Neural cell (in vitro differentiated cells): ENCODE measurements around the gene YY1AP1. TPM values are rescaled to one million over a fixed set of nuclear protein-coding genes. Genes with fewer than 3 reads are reported as not detected.

Experiments used
- H2AFZ ChIP-seq: fragments of 200-600, 300-800 bp; sonication (generic), shearing (Covaris generic); 2 replicates; pipeline ENCODE4 v1.6.0; 2014; ENCODE audit warnings: low read depth, mild to moderate bottlenecking, antibody characterized with exemption, low read length, moderate library complexity
- H3F3A ChIP-seq: fragments of 200-600 bp; shearing (Covaris generic); 2 replicates; pipeline ENCODE4 v1.6.1; 2016; ENCODE audit warnings: mild to moderate bottlenecking, moderate library complexity, mixed read lengths, antibody characterized with exemption, low read length; ENCODE audit not compliant: insufficient read depth, poor library complexity, severe bottlenecking
- H3K27ac ChIP-seq: fragments of 200-600, 300-800 bp; sonication (generic), shearing (Covaris generic); 2 replicates; pipeline ENCODE4 v1.5.1; 2014; ENCODE audit warnings: mild to moderate bottlenecking, low read length, moderate library complexity
- H3K27me3 ChIP-seq: fragments of 300-800, 200-600 bp; sonication (generic), shearing (Covaris generic); 2 replicates; pipeline ENCODE4 v1.6.0; 2014; ENCODE audit warnings: mild to moderate bottlenecking, low read depth, low read length, moderate library complexity; ENCODE audit not compliant: insufficient read depth
- H3K36me3 ChIP-seq: fragments of 300-800, 200-600 bp; sonication (generic), shearing (Covaris generic); 2 replicates; pipeline ENCODE4 v1.5.1; 2014; ENCODE audit warnings: mild to moderate bottlenecking, antibody characterized with exemption, low read length, moderate library complexity; ENCODE audit not compliant: insufficient read depth
- H3K4me2 ChIP-seq: fragments of 300-800, 200-600 bp; sonication (generic), shearing (Covaris generic); 2 replicates; pipeline ENCODE4 v1.6.0; 2014; ENCODE audit warnings: mild to moderate bottlenecking, low read length
- H3K4me3 ChIP-seq: fragments of 300-800, 200-600 bp; sonication (generic), shearing (Covaris generic); 2 replicates; pipeline ENCODE4 v1.5.1; 2014; ENCODE audit warnings: mild to moderate bottlenecking, low read length, moderate library complexity
- H3K79me2 ChIP-seq: fragments of 200-600 bp; shearing (Covaris generic); replicated peaks from 2 replicates; pipeline ENCODE4 v1.6.0; 2014; ENCODE audit warnings: mild to moderate bottlenecking, low read length, moderate library complexity; ENCODE audit not compliant: insufficient read depth
- H3K9ac ChIP-seq: fragments of 300-800, 200-600 bp; sonication (generic), shearing (Covaris generic); 2 replicates; pipeline ENCODE4 v1.6.1; 2016; ENCODE audit warnings: mild to moderate bottlenecking, low read length, mixed read lengths
- H3K9me2 ChIP-seq: fragments of 200-600 bp; shearing (Covaris generic); 2 replicates; pipeline ENCODE4 v1.6.1; 2016; ENCODE audit warnings: mild to moderate bottlenecking, low read length, mixed read lengths; ENCODE audit not compliant: insufficient read depth
- H3K9me3 ChIP-seq: fragments of 200-600, 300-800 bp; sonication (generic), shearing (Covaris generic); 2 replicates; pipeline ENCODE4 v1.6.1; 2016; ENCODE audit warnings: mild to moderate bottlenecking, mixed run types, low read length, moderate library complexity, mixed read lengths
- H4K20me1 ChIP-seq: fragments of 200-600 bp; shearing (Covaris generic); 2 replicates; pipeline ENCODE4 v1.6.1; 2016; ENCODE audit warnings: mild to moderate bottlenecking, mixed run types; ENCODE audit not compliant: insufficient read depth
- CTCF ChIP-seq: fragments of 450-650 bp; IDR thresholded peaks from 2 replicates; pipeline ENCODE4 v1.5.1; 2014; ENCODE audit warnings: antibody characterized with exemption, mild to moderate bottlenecking, moderate library complexity; ENCODE audit not compliant: poor library complexity, severe bottlenecking
- EP300 ChIP-seq: fragments of 450-650 bp; conservative IDR thresholded peaks from 2 replicates; pipeline ENCODE4 v1.6.1; 2014; ENCODE audit warnings: antibody characterized with exemption, mild to moderate bottlenecking, moderate library complexity; ENCODE audit not compliant: poor library complexity, severe bottlenecking
- EZH2 ChIP-seq: fragments of 200-600, 300-800 bp; shearing (Covaris generic), sonication (generic); IDR thresholded peaks from 2 replicates; pipeline ENCODE4 v1.6.1; 2014; ENCODE audit warnings: antibody characterized with exemption, low read length, borderline replicate concordance, mild to moderate bottlenecking; ENCODE audit not compliant: insufficient read depth, poor library complexity, severe bottlenecking
- MXI1 ChIP-seq: fragments of 450-650 bp; conservative IDR thresholded peaks from 2 replicates; pipeline ENCODE4 v1.6.1; 2014; ENCODE audit warnings: antibody characterized with exemption, mild to moderate bottlenecking; ENCODE audit not compliant: poor library complexity, severe bottlenecking
- POLR2AphosphoS5 ChIP-seq: IDR thresholded peaks from 2 replicates; pipeline ENCODE4 v1.6.1; 2012
- RAD21 ChIP-seq: fragments of 450-650 bp; conservative IDR thresholded peaks from 2 replicates; pipeline ENCODE4 v1.6.1; 2014; ENCODE audit warnings: antibody characterized with exemption, mild to moderate bottlenecking, moderate library complexity
- REST ChIP-seq: IDR thresholded peaks from 2 replicates; pipeline ENCODE4 v1.6.1; 2012; ENCODE audit warnings: borderline replicate concordance
- SMC3 ChIP-seq: fragments of 450-650 bp; conservative IDR thresholded peaks from 2 replicates; pipeline ENCODE4 v1.6.1; 2014; ENCODE audit warnings: antibody characterized with exemption, mild to moderate bottlenecking, moderate library complexity; ENCODE audit not compliant: poor library complexity
- TAF1 ChIP-seq: IDR thresholded peaks from 2 replicates; pipeline ENCODE4 v1.6.1; 2012; ENCODE audit warnings: low read depth
- polyA plus RNA-seq: library from polyadenylated mRNA; depleted of rRNA; stranded (reverse); fragments of >200 nt; gene quantifications from 2 replicates; pipeline ENCODE4 v1.2.3, GENCODE V29; 2014

The YY1AP1 gene
- polyA plus RNA-seq, 1 donor from 2014 or later = 44.0 TPM

- H4K20me1 ChIP-seq = no peaks in the 10 kb centered on the region
- no peak overlapping the region for H3K4me3 ChIP-seq
- H3K36me3 ChIP-seq = no peaks in the 10 kb centered on the region
- no peaks in the 10 kb centered on the region for H3K27me3 ChIP-seq
- peak overlapping the region; percentile 12 for H3K9ac ChIP-seq
- no peaks in the 10 kb centered on the region for H3K9me2 ChIP-seq
- H2AFZ ChIP-seq = no peak overlapping the region
- H3F3A ChIP-seq = no peaks in the 10 kb centered on the region
- TF ChIP-seq SMC3 = peak; percentile 79
- TF ChIP-seq RAD21 = peak; percentile 84
- no peak for TF ChIP-seq EP300
- TF ChIP-seq TAF1 = no peak
- peak; percentile 15 for TF ChIP-seq MXI1
- no peak for TF ChIP-seq REST
- TF ChIP-seq CTCF = peak; percentile 86
- no peak overlapping the region for H3K4me2 ChIP-seq
- H3K27ac ChIP-seq = peak overlapping the region; percentile 64
- no peaks in the 10 kb centered on the region for H3K79me2 ChIP-seq
- no peaks in the 10 kb centered on the region for H3K9me3 ChIP-seq
Measured at GRCh38 chr1:155729031-155729898, 40.7 kb upstream of the YY1AP1 start.

- no peaks in the 10 kb centered on the region for H3K36me3 ChIP-seq
- H3K79me2 ChIP-seq = no peaks in the 10 kb centered on the region
Measured at GRCh38 chr1:155725142-155725541, 36.6 kb upstream of the YY1AP1 start.

More at GRCh38 chr1:155725142-155725541, 36.6 kb upstream of the YY1AP1 start:
- Histone ChIP-seq H3K4me3 (no peak overlapping the region), H3K9me2 (no peaks in the 10 kb centered on the region), H3K4me2 (no peak overlapping the region), H3K27me3 (no peaks in the 10 kb centered on the region), H3F3A (no peaks in the 10 kb centered on the region), H3K9me3 (no peaks in the 10 kb centered on the region), H2AFZ (no peak overlapping the region), H4K20me1 (no peaks in the 10 kb centered on the region), H3K27ac (no peak overlapping the region), H3K9ac (no peak overlapping the region)
- TF ChIP-seq EZH2 (no peak), SMC3 (no peak), MXI1 (no peak), CTCF (no peak), TAF1 (no peak), RAD21 (no peak), POLR2AphosphoS5 (no peak), EP300 (no peak), REST (no peak)
